SK-N-SH treated with all-trans-retinoic acid at 6 μM for 48 hours (cell line): Measurements from ENCODE around the gene PIAS1.

Experiments
- CREB5 ChIP-seq: fragments of 250-450 bp; sonication (Bioruptor Pico); IDR thresholded peaks from 2 replicates; pipeline ENCODE4 v1.5.1; 2020; ENCODE audit warnings: low read depth, mild to moderate bottlenecking, moderate library complexity
- ESRRG ChIP-seq: fragments of 250-450 bp; sonication (Bioruptor Pico); IDR thresholded peaks from 2 replicates; pipeline ENCODE4 v1.6.1; 2021; ENCODE audit warnings: mild to moderate bottlenecking
- GLIS3 ChIP-seq: fragments of 250-450 bp; sonication (Bioruptor Pico); IDR thresholded peaks from 2 replicates; pipeline ENCODE4 v1.5.0; 2020; ENCODE audit warnings: mild to moderate bottlenecking, moderate library complexity
- OSR1 ChIP-seq: fragments of 250-450 bp; sonication (Bioruptor Pico); IDR thresholded peaks from 2 replicates; pipeline ENCODE4 v1.8.0; 2022; ENCODE audit warnings: moderate library complexity, mild to moderate bottlenecking, inconsistent platforms
- PATZ1 ChIP-seq: fragments of 250-450 bp; sonication (Bioruptor Pico); IDR thresholded peaks from 2 replicates; pipeline ENCODE4 v1.8.0; 2020; ENCODE audit warnings: mild to moderate bottlenecking, moderate library complexity, borderline replicate concordance
- RARB ChIP-seq: fragments of 250-450 bp; sonication (Bioruptor Pico); IDR thresholded peaks from 2 replicates; pipeline ENCODE4 v1.8.0; 2021; ENCODE audit warnings: mild to moderate bottlenecking, moderate library complexity
- TSHZ2 ChIP-seq: fragments of 250-450 bp; sonication (Bioruptor Pico); IDR thresholded peaks from 2 replicates; pipeline ENCODE4 v1.5.0; 2020; ENCODE audit warnings: mild to moderate bottlenecking, moderate library complexity
- ZC3H10 ChIP-seq: fragments of 250-450 bp; sonication (Bioruptor Pico); IDR thresholded peaks from 2 replicates; pipeline ENCODE4 v1.5.1; 2021; ENCODE audit warnings: mild to moderate bottlenecking, moderate library complexity

- TF ChIP-seq TSHZ2 (no peak), ZC3H10 (CRISPR knock-in tag) (no peak), OSR1 (no peak), ESRRG (CRISPR knock-in tag) (no peak), PATZ1 (CRISPR knock-in tag) (no peak), CREB5 (CRISPR knock-in tag) (no peak), GLIS3 (CRISPR knock-in tag) (no peak), RARB (CRISPR knock-in tag) (no peak)
Measured at GRCh38 chr15:68203956-68204355, 149.8 kb downstream of the PIAS1 start.
